Retina (tissue), 1 donor: ENCODE results near the gene KCNAB2.

Experiments used
- DNase-seq: peaks from one replicate; pipeline ENCODE4 v3.0.0-alpha.2; 2016

Gene KCNAB2

GRCh38 chr1:6134741-6135510, 89.2 kb downstream of the KCNAB2 start:
- no peak for DNase-seq

GRCh38 chr1:6136516-6137220, 91.0 kb downstream of the KCNAB2 start:
- DNase-seq = no peak

- DNase-seq = no peak
Observed at GRCh38 chr1:6137758-6138157, 92.1 kb downstream of the KCNAB2 start.

- DNase-seq = no peak
Observed at GRCh38 chr1:6140413-6140812, 94.7 kb downstream of the KCNAB2 start.

- DNase-seq = no peak
Observed at GRCh38 chr1:6141592-6141991, 95.9 kb downstream of the KCNAB2 start.

GRCh38 chr1:6142036-6142621, 96.4 kb downstream of the KCNAB2 start:
- DNase-seq = no peak

- DNase-seq = no peak
Observed at GRCh38 chr1:6142734-6143133, 97.0 kb downstream of the KCNAB2 start.

- no peak for DNase-seq
Observed at GRCh38 chr1:6143395-6143794, 97.7 kb downstream of the KCNAB2 start.

- no peak for DNase-seq
Observed at GRCh38 chr1:6144175-6144574, 98.5 kb downstream of the KCNAB2 start.

GRCh38 chr1:6144647-6145395, 99.1 kb downstream of the KCNAB2 start:
- DNase-seq = peak; percentile 61

- peak; percentile 29 for DNase-seq
Observed at GRCh38 chr1:6145396-6145750, 99.7 kb downstream of the KCNAB2 start.

GRCh38 chr1:6145864-6146410, 100.2 kb downstream of the KCNAB2 start:
- no peak for DNase-seq

- DNase-seq = peak; percentile 61
Observed at GRCh38 chr1:6148497-6149241, 103.0 kb downstream of the KCNAB2 start.

GRCh38 chr1:6149597-6149996, 103.9 kb downstream of the KCNAB2 start:
- DNase-seq = no peak

GRCh38 chr1:6150006-6150938, 104.6 kb downstream of the KCNAB2 start:
- DNase-seq = no peak
